HCT116 (cell line): ENCODE data around the gene ARHGAP8. TPM values are rescaled to one million over a fixed set of nuclear protein-coding genes. Genes with fewer than 3 reads are reported as not detected.

Experiments used
- ATAC-seq: fragments of 200-7000 bp; cut with Tn5 transposase; 2 replicates; pipeline ENCODE4 v1.9.1; 2020; ENCODE audit warnings: mild to moderate bottlenecking, moderate library complexity
- BruUV-seq: library from RNA; stranded (reverse); fragments of 400-500 nt; replicated peaks from 2 replicates; lab custom pipeline; 2021; lab: Mats Ljungman, UMichigan
- CTCF ChIA-PET: fragments of 300-600 bp; sonication (Branson Sonifier 250); formaldehyde crosslinking; loops from one replicate; lab custom pipeline; 2021; ENCODE audit warnings: antibody characterized with exemption; lab: Charles Lee
- POLR2A ChIA-PET: fragments of 300-600, 350-600 bp; sonication (Branson Sonifier 250); formaldehyde crosslinking; loops from one replicate; lab custom pipeline; 2021; ENCODE audit warnings: antibody characterized with exemption; lab: Charles Lee
- RAD21 ChIA-PET, 2 experiments: fragments of 300-600 bp; sonication (Branson Sonifier 250); formaldehyde crosslinking; loops; one replicate each; lab custom pipeline; 2023; ENCODE audit warnings: low total read pairs in 2 of 2; ENCODE audit not compliant: uncharacterized antibody in 2 of 2, unreplicated experiment in 2 of 2, low non-redundant PET in 1 of 2; lab: Charles Lee
- DNase-seq: peaks from one replicate; pipeline ENCODE4 v3.0.0-alpha.2; 2010; ENCODE audit warnings: low read depth, low spot score
- H2AFZ ChIP-seq: fragments of 200-600 bp; shearing (Covaris generic), sonication (generic); 2 replicates; pipeline ENCODE4 v1.6.1; 2017; ENCODE audit warnings: low read depth, mixed run types, mixed read lengths, antibody characterized with exemption, low read length; ENCODE audit not compliant: poor library complexity, severe bottlenecking
- H3K27ac ChIP-seq: 2 replicates; pipeline ENCODE4 v1.5.1; 2012; ENCODE audit warnings: low read depth, low read length
- H3K27me3 ChIP-seq: fragments of 200-600 bp; sonication (generic); 2 replicates; pipeline ENCODE4 v1.6.1; 2016; ENCODE audit warnings: mixed run types, low read length, mixed read lengths; ENCODE audit not compliant: insufficient read depth
- H3K36me3 ChIP-seq, 2 experiments: fragments of 200-500 bp in 1 of 2; fragments of 200-600 bp in 1 of 2; sonication (Bioruptor generic) in 1 of 2; sonication (generic) in 1 of 2; 2 replicates each; pipeline versions ENCODE4 v1.5.1 to v1.6.1; 2014 to 2016; ENCODE audit warnings: low read length in 2 of 2, inconsistent platforms in 1 of 2, mixed read lengths in 1 of 2, mixed run types in 1 of 2; ENCODE audit not compliant: insufficient read depth in 2 of 2, control insufficient read depth in 1 of 2
- H3K4me1 ChIP-seq, 2 experiments: fragments of 200-600 bp in 1 of 2; sonication (generic) in 1 of 2; 2 replicates each; pipeline versions ENCODE4 v1.5.1 to v1.6.1; 2012 to 2017; ENCODE audit warnings: low read length in 2 of 2, inconsistent platforms in 1 of 2, mild to moderate bottlenecking in 1 of 2, mixed read lengths in 1 of 2, mixed run types in 1 of 2, moderate library complexity in 1 of 2; ENCODE audit not compliant: insufficient read depth in 2 of 2, control insufficient read depth in 1 of 2
- H3K4me2 ChIP-seq: fragments of 200-600 bp; sonication (generic); 2 replicates; pipeline ENCODE4 v1.6.1; 2017; ENCODE audit warnings: mixed run types, low read length, mixed read lengths
- H3K4me3 ChIP-seq, 2 experiments: fragments of 200-600 bp in 1 of 2; sonication (generic) in 1 of 2; replicated peaks in 1 of 2; 2 replicates each; pipeline ENCODE4 v1.5.1; 2011 to 2016; ENCODE audit warnings: low read length in 2 of 2, control low read depth in 1 of 2, low read depth in 1 of 2, mild to moderate bottlenecking in 1 of 2, mixed read lengths in 1 of 2, mixed run types in 1 of 2
- H3K79me2 ChIP-seq: fragments of 200-600 bp; sonication (generic); 2 replicates; pipeline ENCODE4 v1.6.1; 2017; ENCODE audit warnings: mild to moderate bottlenecking, mixed run types, low read length, moderate library complexity, mixed read lengths; ENCODE audit not compliant: insufficient read depth
- H3K9ac ChIP-seq: fragments of 200-600 bp; sonication (generic); 2 replicates; pipeline ENCODE4 v1.6.1; 2016; ENCODE audit warnings: low read length, mixed read lengths
- H3K9me2 ChIP-seq: fragments of 200-600 bp; sonication (generic), shearing (Covaris generic); 2 replicates; pipeline ENCODE4 v1.6.1; 2017; ENCODE audit warnings: mixed run types, mild to moderate bottlenecking, moderate library complexity; ENCODE audit not compliant: insufficient read depth
- H3K9me3 ChIP-seq, 2 experiments: fragments of 200-500 bp in 1 of 2; fragments of 200-600 bp in 1 of 2; sonication (Bioruptor generic) in 1 of 2; sonication (generic) in 1 of 2; 2 replicates each; pipeline ENCODE4 v1.6.1; 2014 to 2017; ENCODE audit warnings: low read length in 2 of 2, mixed read lengths in 2 of 2, inconsistent platforms in 1 of 2, low read depth in 1 of 2, mild to moderate bottlenecking in 1 of 2, mixed run types in 1 of 2, moderate library complexity in 1 of 2; ENCODE audit not compliant: control insufficient read depth in 1 of 2, insufficient read depth in 1 of 2
- H4K20me1 ChIP-seq: fragments of 200-600 bp; sonication (generic), shearing (Covaris generic); 2 replicates; pipeline ENCODE4 v1.6.1; 2017; ENCODE audit warnings: mixed run types, mild to moderate bottlenecking, moderate library complexity; ENCODE audit not compliant: insufficient read depth
- CEBPB ChIP-seq: IDR thresholded peaks from 2 replicates; pipeline ENCODE4 v1.6.1; 2012; ENCODE audit warnings: low read depth
- EGR1 ChIP-seq: IDR thresholded peaks from 2 replicates; pipeline ENCODE4 v1.6.1; 2012; ENCODE audit warnings: low read depth
- ELF1 ChIP-seq: IDR thresholded peaks from 2 replicates; pipeline ENCODE4 v1.6.1; 2012; ENCODE audit warnings: low read depth, borderline replicate concordance
- FOSL1 ChIP-seq: IDR thresholded peaks from 2 replicates; pipeline ENCODE4 v1.6.1; 2012; ENCODE audit warnings: low read depth
- JUND ChIP-seq: IDR thresholded peaks from 2 replicates; pipeline ENCODE4 v1.6.1; 2012
- POLR2A ChIP-seq: IDR thresholded peaks from 2 replicates; pipeline ENCODE4 v1.7.0; 2011; ENCODE audit warnings: borderline replicate concordance; ENCODE audit not compliant: insufficient read depth, insufficient read length; ENCODE audit errors: extremely low read depth
- POLR2AphosphoS5 ChIP-seq: IDR thresholded peaks from 2 replicates; pipeline ENCODE4 v1.6.1; 2011; ENCODE audit warnings: mild to moderate bottlenecking, low read depth, low read length, moderate library complexity
- ZFX ChIP-seq: fragments of 450-650 bp; IDR thresholded peaks from 2 replicates; pipeline ENCODE4 v1.6.1; 2017
- intact Hi-C: fragments of 100-400 bp; cut with micrococcal nuclease; formaldehyde crosslinking; loops from 2 replicates; pipeline ENCODE4 v1.10.0; 2022
- total RNA-seq: library from RNA; stranded (reverse); gene quantifications from one replicate; pipeline ENCODE4 v1.2.1, GENCODE V29; 2021; ENCODE audit not compliant: unreplicated experiment
- TF ChIP-seq, protein P1 (sequence below): IDR thresholded peaks from 2 replicates; pipeline ENCODE4 v1.6.1; 2011; ENCODE audit warnings: mild to moderate bottlenecking, low read length, moderate library complexity; ENCODE audit not compliant: insufficient replicate concordance; ENCODE audit errors: extremely low read depth

Gene ARHGAP8
- total RNA-seq, 1 experiment from 2014 or later, result 67.5 TPM

DNA sequence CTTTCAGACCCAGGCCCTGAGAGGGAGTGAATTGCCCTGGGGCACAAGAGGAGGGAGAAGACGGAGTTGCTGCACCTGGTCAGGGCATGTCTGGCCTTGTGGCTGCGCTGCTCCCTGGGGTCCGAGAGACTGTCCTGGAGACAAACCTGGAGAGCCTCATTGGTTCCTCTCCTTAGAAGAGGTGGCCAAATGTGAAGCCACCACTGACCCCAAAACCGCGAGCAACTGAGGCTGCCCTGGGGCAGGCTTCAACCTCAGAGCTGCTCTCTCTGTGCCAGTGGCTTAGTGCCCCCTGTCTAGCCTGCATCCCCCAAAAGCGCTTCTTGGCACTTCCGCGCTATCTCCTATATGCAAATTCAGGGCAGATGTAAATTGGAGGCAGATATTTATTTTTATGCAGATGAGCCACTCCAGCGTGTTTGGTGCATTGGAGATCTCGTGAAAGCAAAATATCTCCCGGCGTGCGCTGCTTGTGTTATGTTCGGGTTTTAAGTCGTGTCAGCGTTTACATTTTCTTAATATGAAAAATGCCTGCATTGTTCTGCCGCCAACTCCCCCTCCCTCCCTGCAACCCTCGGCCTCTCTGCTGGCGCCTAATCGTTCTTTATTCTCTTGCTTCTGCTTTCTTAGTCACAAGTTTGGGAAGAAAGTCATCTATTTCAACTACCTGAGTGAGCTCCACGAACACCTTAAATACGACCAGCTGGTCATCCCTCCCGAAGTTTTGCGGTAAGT is 69.5 kb downstream of the ARHGAP8 start:
- no TSS peak for BruUV-seq
- Histone ChIP-seq H2AFZ (no peak overlapping the region), H3K9ac (no peak overlapping the region), H3K27me3 (no peaks in the 10 kb centered on the region), H3K79me2 (no peaks in the 10 kb centered on the region), H3K27ac (no peak overlapping the region), H3K9me2 (no peaks in the 10 kb centered on the region), H4K20me1 (no peaks in the 10 kb centered on the region), H3K9me3 (no peaks in the 10 kb centered on the region), H3K36me3 (peaks cover 7 to 23% of the 10 kb centered on the region in 2 experiments; a peak in 3 of 4 replicates), H3K4me2 (no peak overlapping the region), H3K4me1 (no peaks in the 10 kb centered on the region), H3K4me3 (no peak overlapping the region)
- ATAC-seq (no peak), DNase-seq (no peak)
- CTCF ChIA-PET, result interaction anchor here (1.5 kb wide), 1 partner anchor 260 kb away, joined by 8 read pairs; no protein-coding TSS in a partner anchor
- TF ChIP-seq CEBPB, result no peak
- RAD21 ChIA-PET, result no interaction called here
- intact Hi-C loops, result loop anchor here (2.0 to 5.0 kb wide), 3 partner anchors 155 to 275 kb away; no protein-coding TSS in a partner anchor
- POLR2A ChIA-PET, result no interaction called here

DNA sequence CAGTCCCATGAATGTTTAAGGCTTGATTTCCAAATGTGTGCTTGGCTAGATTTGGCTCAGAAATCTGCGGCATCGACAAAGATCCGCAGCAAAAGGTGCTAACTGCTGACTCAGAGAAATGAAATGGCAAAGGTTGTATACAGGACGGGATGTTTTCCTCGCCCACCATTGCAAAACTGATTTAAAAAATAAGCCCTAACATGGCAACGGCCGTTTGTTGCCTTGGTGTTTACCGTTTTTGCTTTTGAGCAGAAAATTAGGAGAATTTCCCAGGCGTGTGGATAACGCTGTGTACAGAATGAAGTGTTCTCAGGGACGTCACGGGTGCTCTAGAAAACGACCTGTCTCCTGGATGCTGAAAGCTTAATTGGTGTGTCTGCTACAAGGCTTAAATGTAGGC is 70.2 kb downstream of the ARHGAP8 start:
- Histone ChIP-seq H3K27ac (no peak overlapping the region), H3K36me3 (peaks cover 7 to 23% of the 10 kb centered on the region in 2 experiments; a peak in 3 of 4 replicates), H3K79me2 (no peaks in the 10 kb centered on the region), H3K4me2 (no peak overlapping the region), H3K9me2 (no peaks in the 10 kb centered on the region), H3K9me3 (no peaks in the 10 kb centered on the region), H3K27me3 (no peaks in the 10 kb centered on the region), H3K4me3 (no peak overlapping the region), H3K4me1 (no peaks in the 10 kb centered on the region), H2AFZ (no peak overlapping the region), H4K20me1 (no peaks in the 10 kb centered on the region), H3K9ac (no peak overlapping the region)
- TF ChIP-seq FOSL1 (no peak), ZFX (no peak), ELF1 (no peak), POLR2A (no peak), JUND (no peak), EGR1 (no peak), POLR2AphosphoS5 (no peak)
- TF ChIP-seq, protein P1, sequence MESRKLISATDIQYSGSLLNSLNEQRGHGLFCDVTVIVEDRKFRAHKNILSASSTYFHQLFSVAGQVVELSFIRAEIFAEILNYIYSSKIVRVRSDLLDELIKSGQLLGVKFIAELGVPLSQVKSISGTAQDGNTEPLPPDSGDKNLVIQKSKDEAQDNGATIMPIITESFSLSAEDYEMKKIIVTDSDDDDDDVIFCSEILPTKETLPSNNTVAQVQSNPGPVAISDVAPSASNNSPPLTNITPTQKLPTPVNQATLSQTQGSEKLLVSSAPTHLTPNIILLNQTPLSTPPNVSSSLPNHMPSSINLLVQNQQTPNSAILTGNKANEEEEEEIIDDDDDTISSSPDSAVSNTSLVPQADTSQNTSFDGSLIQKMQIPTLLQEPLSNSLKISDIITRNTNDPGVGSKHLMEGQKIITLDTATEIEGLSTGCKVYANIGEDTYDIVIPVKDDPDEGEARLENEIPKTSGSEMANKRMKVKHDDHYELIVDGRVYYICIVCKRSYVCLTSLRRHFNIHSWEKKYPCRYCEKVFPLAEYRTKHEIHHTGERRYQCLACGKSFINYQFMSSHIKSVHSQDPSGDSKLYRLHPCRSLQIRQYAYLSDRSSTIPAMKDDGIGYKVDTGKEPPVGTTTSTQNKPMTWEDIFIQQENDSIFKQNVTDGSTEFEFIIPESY, result no peak
- ChIA-PET RAD21 (no interaction called here), POLR2A (no interaction called here), CTCF (no interaction called here)
- DNase-seq (no peak), ATAC-seq (no peak)
- intact Hi-C loops, result loop anchor here (5.0 kb wide), 2 partner anchors 155 to 275 kb away; no protein-coding TSS in a partner anchor
- no TSS peak for BruUV-seq
